Liver (tissue), 9 donors: ENCODE results near the gene AKR7A2. TPM values are rescaled to one million over a fixed set of nuclear protein-coding genes. Genes with fewer than 3 reads are reported as not detected.

ENCODE experiments used
- DNase-seq: peaks from one replicate; pipeline ENCODE4 v3.0.0-alpha.2; 2017; ENCODE audit warnings: low spot score
- H3K27ac ChIP-seq, 2 donors: one replicate each; pipeline ENCODE4 v1.7.0; 2013; ENCODE audit warnings: inconsistent platforms in 2 of 2, low read length in 2 of 2, control low read depth in 1 of 2, low read depth in 1 of 2, mild to moderate bottlenecking in 1 of 2
- H3K27me3 ChIP-seq, 4 donors: one replicate each; pipeline versions ENCODE4 v1.6.1 to v1.7.0; 2013; ENCODE audit warnings: low read length in 3 of 4, inconsistent platforms in 1 of 4, mild to moderate bottlenecking in 1 of 4, moderate library complexity in 1 of 4; ENCODE audit not compliant: control insufficient read depth in 4 of 4, insufficient read depth in 4 of 4
- H3K36me3 ChIP-seq, 4 donors: one replicate each; pipeline versions ENCODE4 v1.6.1 to v1.7.0; 2013; ENCODE audit warnings: low read length in 3 of 4, mild to moderate bottlenecking in 3 of 4, low read depth in 1 of 4, moderate library complexity in 1 of 4; ENCODE audit not compliant: control insufficient read depth in 4 of 4, insufficient read depth in 3 of 4
- H3K4me1 ChIP-seq, 4 donors: one replicate each; pipeline versions ENCODE4 v1.6.1 to v1.7.0; 2013; ENCODE audit warnings: low read length in 3 of 4, mild to moderate bottlenecking in 3 of 4, moderate library complexity in 1 of 4; ENCODE audit not compliant: control insufficient read depth in 4 of 4, insufficient read depth in 4 of 4
- H3K4me3 ChIP-seq, 3 donors: one replicate each; pipeline versions ENCODE4 v1.6.1 to v1.7.0; 2013; ENCODE audit warnings: low read length in 3 of 3, control low read depth in 1 of 3, low read depth in 1 of 3, mild to moderate bottlenecking in 1 of 3
- H3K9ac ChIP-seq, 2 donors: one replicate each; pipeline ENCODE4 v1.7.0; 2013; ENCODE audit warnings: low read length in 2 of 2, mild to moderate bottlenecking in 2 of 2, moderate library complexity in 2 of 2, control low read depth in 1 of 2, low read depth in 1 of 2
- H3K9me3 ChIP-seq, 4 donors: one replicate each; pipeline versions ENCODE4 v1.6.1 to v1.7.0; 2013; ENCODE audit warnings: low read length in 3 of 4; ENCODE audit not compliant: control insufficient read depth in 4 of 4
- EGR1 ChIP-seq, 2 donors: IDR thresholded peaks; 2 replicates each; pipeline ENCODE4 v1.6.1; 2016 to 2018; ENCODE audit warnings: antibody characterized with exemption in 2 of 2, low read depth in 2 of 2
- FOXA1 ChIP-seq: IDR thresholded peaks from 2 replicates; pipeline ENCODE4 v1.6.1; 2016; ENCODE audit warnings: antibody characterized with exemption
- FOXA2 ChIP-seq: IDR thresholded peaks from 2 replicates; pipeline ENCODE4 v1.6.1; 2016; ENCODE audit warnings: antibody characterized with exemption
- GABPA ChIP-seq, 2 donors: IDR thresholded peaks in 1 of 2; conservative IDR thresholded peaks in 1 of 2; 2 replicates each; pipeline ENCODE4 v1.6.1; 2016; ENCODE audit warnings: antibody characterized with exemption in 2 of 2, mild to moderate bottlenecking in 1 of 2, moderate library complexity in 1 of 2
- HNF4A ChIP-seq, 2 donors: conservative IDR thresholded peaks; 2 replicates each; pipeline ENCODE4 v1.6.1; 2016; ENCODE audit warnings: antibody characterized with exemption in 2 of 2, mild to moderate bottlenecking in 2 of 2
- HNF4G ChIP-seq: IDR thresholded peaks from 2 replicates; pipeline ENCODE4 v1.6.1; 2016; ENCODE audit warnings: antibody characterized with exemption
- JUND ChIP-seq, 2 donors: IDR thresholded peaks; 2 replicates each; pipeline ENCODE4 v1.6.1; 2016; ENCODE audit warnings: antibody characterized with exemption in 2 of 2
- NR2F2 ChIP-seq: IDR thresholded peaks from 2 replicates; pipeline ENCODE4 v1.6.1; 2016; ENCODE audit warnings: antibody characterized with exemption
- RAD21 ChIP-seq, 2 donors: IDR thresholded peaks; 2 replicates each; pipeline ENCODE4 v1.6.1; 2016; ENCODE audit warnings: antibody characterized with exemption in 2 of 2, mild to moderate bottlenecking in 2 of 2
- RXRA ChIP-seq, 2 donors: IDR thresholded peaks; 2 replicates each; pipeline ENCODE4 v1.6.1; 2017 to 2018; ENCODE audit warnings: antibody characterized with exemption in 2 of 2, mild to moderate bottlenecking in 1 of 2
- SP1 ChIP-seq: IDR thresholded peaks from 2 replicates; pipeline ENCODE4 v1.6.1; 2018; ENCODE audit warnings: antibody characterized with exemption, mild to moderate bottlenecking
- TAF1 ChIP-seq: conservative IDR thresholded peaks from 2 replicates; pipeline ENCODE4 v1.6.1; 2016; ENCODE audit warnings: antibody characterized with exemption, mild to moderate bottlenecking
- YY1 ChIP-seq: IDR thresholded peaks from 2 replicates; pipeline ENCODE4 v1.6.1; 2016; ENCODE audit warnings: antibody characterized with exemption, mild to moderate bottlenecking
- WGBS: extraction: QIAGEN DNeasy Blood & Tissue Kit; methylation state at CpG from one replicate; pipeline ENCODE4 v1.1.7; 2013; 5-methylcytosine and 5-hydroxymethylcytosine counted together
- polyA plus RNA-seq, 2 donors: library from polyadenylated mRNA; stranded (reverse) in 1 of 2; unstranded in 1 of 2; fragments of 200-250 nt in 1 of 2; fragments of >200 nt in 1 of 2; fragmentation: Nextera tagmentation in 1 of 2; extraction: Ambion mirVana in 1 of 2; gene quantifications; one replicate each; pipeline versions ENCODE4 v1.2.1 to v1.2.3, GENCODE V29; 2013 to 2015
- total RNA-seq, 2 donors: library from RNA; depleted of rRNA; stranded (reverse); fragments of >200 nt; gene quantifications; one replicate each; pipeline ENCODE4 v1.2.3, GENCODE V29; 2014
- TF ChIP-seq, protein P1 (sequence below): IDR thresholded peaks from 2 replicates; pipeline ENCODE4 v1.6.1; 2016; ENCODE audit warnings: antibody characterized with exemption
- TF ChIP-seq, protein P2 (sequence below): IDR thresholded peaks from 2 replicates; pipeline ENCODE4 v1.6.1; 2016; ENCODE audit warnings: antibody characterized with exemption
- TF ChIP-seq, protein P3 (sequence below): IDR thresholded peaks from 2 replicates; pipeline ENCODE4 v1.6.1; 2016; ENCODE audit warnings: antibody characterized with exemption
- TF ChIP-seq, protein P4 (sequence below): IDR thresholded peaks from 2 replicates; pipeline ENCODE4 v1.6.1; 2016; ENCODE audit warnings: antibody characterized with exemption, mild to moderate bottlenecking
- TF ChIP-seq, protein P5 (sequence below): fragments of 150-350 bp; IDR thresholded peaks from 2 replicates; pipeline ENCODE4 v1.5.1; 2017; ENCODE audit warnings: improper control_type of control experiment, low read depth, low read length; ENCODE audit not compliant: missing input control
- donor health status: healthy.
- donor health status: healthy.
- donor health status: healthy.
- donor health status: healthy.
- donor health status: healthy.

Gene AKR7A2
- total and polyA plus RNA-seq, 4 donors = 41.4 to 63.2 (median 49.8) TPM

DNA sequence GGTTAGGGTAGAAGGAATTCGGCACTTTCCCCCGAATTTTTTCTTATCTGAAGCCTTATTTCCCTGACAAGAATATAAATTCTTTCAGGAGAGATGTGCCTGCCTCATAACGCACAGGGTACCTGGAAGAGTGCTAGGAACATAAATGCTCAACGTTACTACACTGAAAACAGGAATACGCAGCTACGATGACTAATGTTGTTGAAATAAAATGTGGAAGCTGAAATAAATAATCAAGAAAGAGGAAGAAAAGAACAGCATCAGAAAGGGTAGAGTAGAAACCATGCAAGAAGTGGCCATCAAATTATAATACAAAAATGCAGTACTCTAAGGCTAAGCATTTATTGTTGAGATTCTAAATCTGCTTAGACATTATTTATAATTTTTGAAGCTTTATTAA, 34.1 kb upstream of the AKR7A2 start:
- H3K4me1 ChIP-seq = peaks cover 2 to 14% (median 8%) of the 10 kb centered on the region in 4 donors
- H3K27me3 ChIP-seq = no peaks in the 10 kb centered on the region
- H3K9ac ChIP-seq = no peak overlapping the region
- no peak overlapping the region for H3K4me3 ChIP-seq
- no peak overlapping the region for H3K27ac ChIP-seq
- H3K36me3 ChIP-seq = peaks cover 0 to 32% (median 7%) of the 10 kb centered on the region in 4 donors
- WGBS = 86% methylated on average over 6 of the region's 6 CpGs
- no peaks in the 10 kb centered on the region for H3K9me3 ChIP-seq
- TF ChIP-seq YY1 (no peak), EGR1 (IDR thresholded peaks at IDR 0.05; ENCODE audit: low read depth in 2 of 2) (no peak)
- no peak for DNase-seq

DNA sequence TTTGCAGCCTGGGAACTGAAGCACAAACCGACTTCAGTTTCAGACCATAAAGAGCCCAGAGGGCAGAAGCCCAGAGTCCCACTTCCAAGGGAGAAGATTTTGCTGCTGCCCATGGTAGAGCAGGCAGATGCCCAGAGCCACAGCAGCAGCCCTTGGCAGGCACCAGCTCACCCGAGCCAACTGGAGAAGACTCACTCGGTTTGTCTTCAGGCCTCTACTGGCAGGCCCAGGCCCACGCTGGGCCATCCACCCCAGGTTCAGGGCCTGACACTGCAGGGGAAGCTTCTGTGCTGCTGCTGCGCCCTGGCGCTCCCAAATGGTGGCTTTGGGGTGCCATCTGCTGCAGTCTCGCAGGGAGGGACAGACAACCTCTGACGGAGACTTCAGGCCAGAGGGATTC, 33.4 kb upstream of the AKR7A2 start:
- Histone ChIP-seq H3K27ac (no peak overlapping the region), H3K4me1 (peaks cover 2 to 14% (median 8%) of the 10 kb centered on the region in 4 donors), H3K27me3 (no peaks in the 10 kb centered on the region), H3K9ac (no peak overlapping the region), H3K4me3 (no peak overlapping the region), H3K9me3 (no peaks in the 10 kb centered on the region), H3K36me3 (peaks cover 0 to 32% (median 5%) of the 10 kb centered on the region in 4 donors)
- no peak for TF ChIP-seq FOXA1
- TF ChIP-seq, protein P1, sequence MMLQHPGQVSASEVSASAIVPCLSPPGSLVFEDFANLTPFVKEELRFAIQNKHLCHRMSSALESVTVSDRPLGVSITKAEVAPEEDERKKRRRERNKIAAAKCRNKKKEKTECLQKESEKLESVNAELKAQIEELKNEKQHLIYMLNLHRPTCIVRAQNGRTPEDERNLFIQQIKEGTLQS = no peak
- no peak for TF ChIP-seq YY1
- no peak for TF ChIP-seq EGR1 (IDR thresholded peaks at IDR 0.05; ENCODE audit: low read depth in 2 of 2)
- TF ChIP-seq SP1 = no peak
- TF ChIP-seq GABPA (IDR thresholded peaks at IDR 0.05 in 1 of 2, conservative IDR thresholded peaks at IDR 0.05 in 1 of 2) = no peak
- TF ChIP-seq HNF4A (conservative IDR thresholded peaks at IDR 0.05) = no peak
- no peak for TF ChIP-seq FOXA2
- TF ChIP-seq, protein P2, sequence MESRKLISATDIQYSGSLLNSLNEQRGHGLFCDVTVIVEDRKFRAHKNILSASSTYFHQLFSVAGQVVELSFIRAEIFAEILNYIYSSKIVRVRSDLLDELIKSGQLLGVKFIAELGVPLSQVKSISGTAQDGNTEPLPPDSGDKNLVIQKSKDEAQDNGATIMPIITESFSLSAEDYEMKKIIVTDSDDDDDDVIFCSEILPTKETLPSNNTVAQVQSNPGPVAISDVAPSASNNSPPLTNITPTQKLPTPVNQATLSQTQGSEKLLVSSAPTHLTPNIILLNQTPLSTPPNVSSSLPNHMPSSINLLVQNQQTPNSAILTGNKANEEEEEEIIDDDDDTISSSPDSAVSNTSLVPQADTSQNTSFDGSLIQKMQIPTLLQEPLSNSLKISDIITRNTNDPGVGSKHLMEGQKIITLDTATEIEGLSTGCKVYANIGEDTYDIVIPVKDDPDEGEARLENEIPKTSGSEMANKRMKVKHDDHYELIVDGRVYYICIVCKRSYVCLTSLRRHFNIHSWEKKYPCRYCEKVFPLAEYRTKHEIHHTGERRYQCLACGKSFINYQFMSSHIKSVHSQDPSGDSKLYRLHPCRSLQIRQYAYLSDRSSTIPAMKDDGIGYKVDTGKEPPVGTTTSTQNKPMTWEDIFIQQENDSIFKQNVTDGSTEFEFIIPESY = no peak
- no peak for TF ChIP-seq NR2F2
- TF ChIP-seq, protein P3, sequence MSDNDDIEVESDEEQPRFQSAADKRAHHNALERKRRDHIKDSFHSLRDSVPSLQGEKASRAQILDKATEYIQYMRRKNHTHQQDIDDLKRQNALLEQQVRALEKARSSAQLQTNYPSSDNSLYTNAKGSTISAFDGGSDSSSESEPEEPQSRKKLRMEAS = no peak
- TF ChIP-seq, protein P4, sequence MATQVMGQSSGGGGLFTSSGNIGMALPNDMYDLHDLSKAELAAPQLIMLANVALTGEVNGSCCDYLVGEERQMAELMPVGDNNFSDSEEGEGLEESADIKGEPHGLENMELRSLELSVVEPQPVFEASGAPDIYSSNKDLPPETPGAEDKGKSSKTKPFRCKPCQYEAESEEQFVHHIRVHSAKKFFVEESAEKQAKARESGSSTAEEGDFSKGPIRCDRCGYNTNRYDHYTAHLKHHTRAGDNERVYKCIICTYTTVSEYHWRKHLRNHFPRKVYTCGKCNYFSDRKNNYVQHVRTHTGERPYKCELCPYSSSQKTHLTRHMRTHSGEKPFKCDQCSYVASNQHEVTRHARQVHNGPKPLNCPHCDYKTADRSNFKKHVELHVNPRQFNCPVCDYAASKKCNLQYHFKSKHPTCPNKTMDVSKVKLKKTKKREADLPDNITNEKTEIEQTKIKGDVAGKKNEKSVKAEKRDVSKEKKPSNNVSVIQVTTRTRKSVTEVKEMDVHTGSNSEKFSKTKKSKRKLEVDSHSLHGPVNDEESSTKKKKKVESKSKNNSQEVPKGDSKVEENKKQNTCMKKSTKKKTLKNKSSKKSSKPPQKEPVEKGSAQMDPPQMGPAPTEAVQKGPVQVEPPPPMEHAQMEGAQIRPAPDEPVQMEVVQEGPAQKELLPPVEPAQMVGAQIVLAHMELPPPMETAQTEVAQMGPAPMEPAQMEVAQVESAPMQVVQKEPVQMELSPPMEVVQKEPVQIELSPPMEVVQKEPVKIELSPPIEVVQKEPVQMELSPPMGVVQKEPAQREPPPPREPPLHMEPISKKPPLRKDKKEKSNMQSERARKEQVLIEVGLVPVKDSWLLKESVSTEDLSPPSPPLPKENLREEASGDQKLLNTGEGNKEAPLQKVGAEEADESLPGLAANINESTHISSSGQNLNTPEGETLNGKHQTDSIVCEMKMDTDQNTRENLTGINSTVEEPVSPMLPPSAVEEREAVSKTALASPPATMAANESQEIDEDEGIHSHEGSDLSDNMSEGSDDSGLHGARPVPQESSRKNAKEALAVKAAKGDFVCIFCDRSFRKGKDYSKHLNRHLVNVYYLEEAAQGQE = no peak
- TF ChIP-seq, protein P5, sequence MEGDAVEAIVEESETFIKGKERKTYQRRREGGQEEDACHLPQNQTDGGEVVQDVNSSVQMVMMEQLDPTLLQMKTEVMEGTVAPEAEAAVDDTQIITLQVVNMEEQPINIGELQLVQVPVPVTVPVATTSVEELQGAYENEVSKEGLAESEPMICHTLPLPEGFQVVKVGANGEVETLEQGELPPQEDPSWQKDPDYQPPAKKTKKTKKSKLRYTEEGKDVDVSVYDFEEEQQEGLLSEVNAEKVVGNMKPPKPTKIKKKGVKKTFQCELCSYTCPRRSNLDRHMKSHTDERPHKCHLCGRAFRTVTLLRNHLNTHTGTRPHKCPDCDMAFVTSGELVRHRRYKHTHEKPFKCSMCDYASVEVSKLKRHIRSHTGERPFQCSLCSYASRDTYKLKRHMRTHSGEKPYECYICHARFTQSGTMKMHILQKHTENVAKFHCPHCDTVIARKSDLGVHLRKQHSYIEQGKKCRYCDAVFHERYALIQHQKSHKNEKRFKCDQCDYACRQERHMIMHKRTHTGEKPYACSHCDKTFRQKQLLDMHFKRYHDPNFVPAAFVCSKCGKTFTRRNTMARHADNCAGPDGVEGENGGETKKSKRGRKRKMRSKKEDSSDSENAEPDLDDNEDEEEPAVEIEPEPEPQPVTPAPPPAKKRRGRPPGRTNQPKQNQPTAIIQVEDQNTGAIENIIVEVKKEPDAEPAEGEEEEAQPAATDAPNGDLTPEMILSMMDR = no peak
- TF ChIP-seq TAF1 = no peak
- no peak for TF ChIP-seq RXRA (IDR thresholded peaks at IDR 0.05)
- TF ChIP-seq HNF4G = no peak
- TF ChIP-seq JUND (IDR thresholded peaks at IDR 0.05) = no peak
- no peak for TF ChIP-seq RAD21 (IDR thresholded peaks at IDR 0.05)
- no peak for DNase-seq
- 92% methylated on average over 8 of the region's 8 CpGs for WGBS
